Spleen (tissue), 11 donors: ENCODE data around the gene PTGES2. TPM values are rescaled to one million over a fixed set of nuclear protein-coding genes. Genes with fewer than 3 reads are reported as not detected.
A peak's percentile ranks its signal among the peaks of the same experiment; 100 is the strongest.

Experiments used
- DNase-seq: peaks from one replicate; pipeline ENCODE4 v3.0.0-alpha.2; 2020
- H3K27ac ChIP-seq, 8 donors: fragments of 200-600 bp; sonication (generic) in 7 of 8; 1 replicate in 4 of 8; 2 replicates in 4 of 8; pipeline versions ENCODE4 v1.5.0 to v1.8.0; 2016 to 2021; ENCODE audit warnings: inconsistent platforms in 4 of 8, mild to moderate bottlenecking in 4 of 8, moderate library complexity in 1 of 8
- H3K27me3 ChIP-seq, 7 donors: fragments of 200-600 bp; sonication (generic) in 6 of 7; replicated peaks in 1 of 7; 1 replicate in 4 of 7; 2 replicates in 3 of 7; pipeline versions ENCODE4 v1.5.0 to v1.8.0; 2016 to 2021; ENCODE audit warnings: inconsistent platforms in 3 of 7, mild to moderate bottlenecking in 1 of 7
- H3K36me3 ChIP-seq, 6 donors: fragments of 200-600 bp; sonication (generic) in 5 of 6; 1 replicate in 4 of 6; 2 replicates in 2 of 6; pipeline versions ENCODE4 v1.5.0 to v1.8.0; 2016 to 2021; ENCODE audit warnings: inconsistent platforms in 2 of 6
- H3K4me1 ChIP-seq, 6 donors: fragments of 200-600 bp; sonication (generic) in 5 of 6; 1 replicate in 3 of 6; 2 replicates in 3 of 6; pipeline versions ENCODE4 v1.5.0 to v1.8.0; 2016 to 2021; ENCODE audit warnings: inconsistent platforms in 3 of 6
- H3K4me3 ChIP-seq, 8 donors: fragments of 200-600 bp; sonication (generic) in 7 of 8; 1 replicate in 4 of 8; 2 replicates in 4 of 8; pipeline versions ENCODE4 v1.5.0 to v1.8.0; 2016 to 2021; ENCODE audit warnings: inconsistent platforms in 4 of 8, mild to moderate bottlenecking in 4 of 8, moderate library complexity in 2 of 8
- H3K9me3 ChIP-seq, 8 donors: fragments of 200-600 bp; sonication (generic) in 7 of 8; 1 replicate in 4 of 8; 2 replicates in 4 of 8; pipeline versions ENCODE4 v1.5.0 to v1.8.0; 2016 to 2021; ENCODE audit warnings: inconsistent platforms in 4 of 8
- CTCF ChIP-seq, 11 experiments: fragments of 200-600 bp in 7 of 11; fragments of 450-650 bp in 4 of 11; sonication (generic) in 4 of 11; IDR thresholded peaks in 8 of 11; conservative IDR thresholded peaks in 3 of 11; 1 replicate in 7 of 11; 2 replicates in 4 of 11; pipeline versions ENCODE4 v1.4.0 to v1.8.0; 2016 to 2021; ENCODE audit warnings: antibody characterized with exemption in 11 of 11, inconsistent platforms in 4 of 11, mild to moderate bottlenecking in 1 of 11
- POLR2A ChIP-seq, 3 donors: fragments of 450-650 bp; IDR thresholded peaks; one replicate each; pipeline ENCODE4 v1.5.1; 2017; ENCODE audit warnings: antibody characterized with exemption in 3 of 3, mild to moderate bottlenecking in 1 of 3
- POLR2AphosphoS5 ChIP-seq, 3 donors: sonication (generic); formaldehyde crosslinking; IDR thresholded peaks; one replicate each; pipeline ENCODE4 v1.5.1; 2017; ENCODE audit warnings: antibody characterized with exemption in 3 of 3
- WGBS, 5 donors: extraction: QIAGEN DNeasy Blood & Tissue Kit in 3 of 5; methylation state at CpG; one replicate each; pipeline versions ENCODE4 v1.1.5 to v1.1.7; 2013 to 2018; 5-methylcytosine and 5-hydroxymethylcytosine counted together
- intact Hi-C: fragments of 100-400 bp; cut with DNase I; formaldehyde crosslinking; loops from one replicate; pipeline ENCODE4 v1.15.0; 2023; ENCODE audit warnings: low total_unique reads
- polyA plus RNA-seq, 3 donors: library from polyadenylated mRNA; stranded (reverse); fragments of 200-250 nt; gene quantifications; one replicate each; pipeline ENCODE4 v1.2.1, GENCODE V29; 2013
- total RNA-seq, 7 donors: library from RNA; depleted of rRNA in 3 of 7; stranded (reverse); fragments of >200 nt in 3 of 7; fragmentation: NEBNext Ultra II Directional in 4 of 7; extraction: Animal tissue kit (Norgen Biotek cat#: 25700) in 4 of 7; gene quantifications; one replicate each; pipeline versions ENCODE4 v1.1.0 to v1.2.1, GENCODE V29; 2016 to 2021
- donor health status: healthy with polysubstance abuse.
- donor health status: DM: no; HTN: no; CAD: no; lungs with moderate emphysema.
- donor health status: DM: no; HTN: no; CAD: no.
- donor health status: Bipolar disorder and iron deficiency.
- donor health status: healthy.
- donor health status: DM: no; HTN: no; CAD: no.
- donor health status: DM: yes; HTN: yes; CAD: no.

The PTGES2 gene
- total and polyA plus RNA-seq, 10 donors: 45.2 to 71.2 (median 56.5) TPM

- 82 to 90% (median 85%) methylated on average over 12 to 18 of the region's 18 CpGs for WGBS, 5 donors
- no peaks in the 10 kb centered on the region for H3K27me3 ChIP-seq
- H3K27ac ChIP-seq: peak overlapping the region in 1 of 8 donors; percentile 25
- peaks cover 9 to 74% (median 63%) of the 10 kb centered on the region in 6 donors for H3K36me3 ChIP-seq
- H3K9me3 ChIP-seq: no peaks in the 10 kb centered on the region
- peak; percentile 51 for DNase-seq
- no peak overlapping the region for H3K4me3 ChIP-seq
- peaks cover 3 to 46% (median 23%) of the 10 kb centered on the region in 6 donors for H3K4me1 ChIP-seq
- TF ChIP-seq POLR2AphosphoS5 (IDR thresholded peaks at IDR 0.05): peak; percentile 28 to 66 (median 56)
- TF ChIP-seq CTCF (IDR thresholded peaks at IDR 0.05 in 8 of 11, conservative IDR thresholded peaks at IDR 0.05 in 3 of 11): no peak
- no peak for TF ChIP-seq POLR2A (IDR thresholded peaks at IDR 0.05)
- intact Hi-C loops: no loop called here
Observed at GRCh38 chr9:128107468-128108268, 19.9 kb downstream of the PTGES2 start.

- Histone ChIP-seq H3K9me3 (no peaks in the 10 kb centered on the region), H3K4me1 (peaks cover 8 to 53% (median 30%) of the 10 kb centered on the region in 6 donors), H3K4me3 (no peak overlapping the region), H3K27ac (peak overlapping the region in 1 of 8 donors; percentile 25), H3K27me3 (no peaks in the 10 kb centered on the region), H3K36me3 (peaks cover 9 to 80% (median 69%) of the 10 kb centered on the region in 6 donors)
- TF ChIP-seq POLR2AphosphoS5 (IDR thresholded peaks at IDR 0.05) (no peak), CTCF (IDR thresholded peaks at IDR 0.05 in 8 of 11, conservative IDR thresholded peaks at IDR 0.05 in 3 of 11) (no peak)
- intact Hi-C loops: no loop called here
- 89 to 94% (median 91%) methylated on average over 6 to 23 of the region's 23 CpGs for WGBS, 5 donors
- peak; percentile 68 for DNase-seq
Observed at GRCh38 chr9:128106940-128107467, 20.5 kb downstream of the PTGES2 start.

GRCh38 chr9:128106181-128106939, 21.2 kb downstream of the PTGES2 start:
- H3K36me3 ChIP-seq: peaks cover 9 to 87% (median 76%) of the 10 kb centered on the region in 6 donors
- intact Hi-C loops: no loop called here
- no peaks in the 10 kb centered on the region for H3K27me3 ChIP-seq
- peaks cover 11 to 59% (median 36%) of the 10 kb centered on the region in 6 donors for H3K4me1 ChIP-seq
- WGBS, 5 donors: 87 to 92% (median 91%) methylated on average over 17 to 23 of the region's 23 CpGs
- H3K27ac ChIP-seq: peak overlapping the region in 1 of 8 donors; percentile 25
- H3K4me3 ChIP-seq: no peak overlapping the region
- no peaks in the 10 kb centered on the region for H3K9me3 ChIP-seq
- TF ChIP-seq POLR2A (IDR thresholded peaks at IDR 0.05): no peak
- TF ChIP-seq POLR2AphosphoS5 (IDR thresholded peaks at IDR 0.05): peak in 2 of 3 donors; percentile 7 to 68
- TF ChIP-seq CTCF (IDR thresholded peaks at IDR 0.05 in 8 of 11, conservative IDR thresholded peaks at IDR 0.05 in 3 of 11): no peak
- peak; percentile 67 for DNase-seq
